ENCODE results near the gene NUP88. TPM values are rescaled to one million over a fixed set of nuclear protein-coding genes. Genes with fewer than 3 reads are reported as not detected.

NUP88 gene
- total RNA-seq, 1 donor from 2014 or later: 42.9 TPM

- no peak for DNase-seq (ENCODE audit: low spot score)
Observed at GRCh38 chr17:5355421-5356129, 63.9 kb downstream of the NUP88 start.

- DNase-seq (ENCODE audit: low spot score): no peak
Observed at GRCh38 chr17:5354886-5355415, 64.5 kb downstream of the NUP88 start.

- DNase-seq (ENCODE audit: low spot score): no peak
Observed at GRCh38 chr17:5354310-5354709, 65.2 kb downstream of the NUP88 start.

GRCh38 chr17:5352681-5353289 is 66.7 kb downstream of the NUP88 start:
- no peak for DNase-seq (ENCODE audit: low spot score)

- DNase-seq (ENCODE audit: low spot score): no peak
Observed at GRCh38 chr17:5344914-5345313, 74.5 kb downstream of the NUP88 start.

Other genes with a start within 250 kb of the NUP88 start
- gene ZNF594, start 227.8 kb downstream of the NUP88 start, total RNA-seq (ENCODE audit: insufficient read depth, low replicate concordance): 29.1 TPM
- gene SCIMP, start 184.8 kb downstream of the NUP88 start, total RNA-seq (ENCODE audit: insufficient read depth, low replicate concordance): 0.72 TPM
- gene RABEP1, start 137.4 kb downstream of the NUP88 start, total RNA-seq (ENCODE audit: insufficient read depth, low replicate concordance): 40.0 TPM
- gene RPAIN, start 520 bp upstream of the NUP88 start, total RNA-seq (ENCODE audit: insufficient read depth, low replicate concordance): 27.9 TPM
- gene C1QBP, start 19.5 kb upstream of the NUP88 start, total RNA-seq (ENCODE audit: insufficient read depth, low replicate concordance): 74.2 TPM
- gene DHX33, start 49.3 kb upstream of the NUP88 start, total RNA-seq (ENCODE audit: insufficient read depth, low replicate concordance): 4.1 TPM
- 25.8 TPM for gene DERL2, start 66.5 kb upstream of the NUP88 start, total RNA-seq (ENCODE audit: insufficient read depth, low replicate concordance)
- 21.2 TPM for gene MIS12, start 66.9 kb upstream of the NUP88 start, total RNA-seq (ENCODE audit: insufficient read depth, low replicate concordance)
- gene NLRP1, start 164.8 kb upstream of the NUP88 start, total RNA-seq (ENCODE audit: insufficient read depth, low replicate concordance): 42.9 TPM

All from umbilical cord (tissue), 2 donors.